ENCODE measurements around the gene RPS29. TPM values are rescaled to one million over a fixed set of nuclear protein-coding genes. Genes with fewer than 3 reads are reported as not detected.

The RPS29 gene
- total RNA-seq (1,000 to 10,000 TPM; 1,908 to 2,102 TPM), polyA plus RNA-seq (8,830 TPM)

DNA sequence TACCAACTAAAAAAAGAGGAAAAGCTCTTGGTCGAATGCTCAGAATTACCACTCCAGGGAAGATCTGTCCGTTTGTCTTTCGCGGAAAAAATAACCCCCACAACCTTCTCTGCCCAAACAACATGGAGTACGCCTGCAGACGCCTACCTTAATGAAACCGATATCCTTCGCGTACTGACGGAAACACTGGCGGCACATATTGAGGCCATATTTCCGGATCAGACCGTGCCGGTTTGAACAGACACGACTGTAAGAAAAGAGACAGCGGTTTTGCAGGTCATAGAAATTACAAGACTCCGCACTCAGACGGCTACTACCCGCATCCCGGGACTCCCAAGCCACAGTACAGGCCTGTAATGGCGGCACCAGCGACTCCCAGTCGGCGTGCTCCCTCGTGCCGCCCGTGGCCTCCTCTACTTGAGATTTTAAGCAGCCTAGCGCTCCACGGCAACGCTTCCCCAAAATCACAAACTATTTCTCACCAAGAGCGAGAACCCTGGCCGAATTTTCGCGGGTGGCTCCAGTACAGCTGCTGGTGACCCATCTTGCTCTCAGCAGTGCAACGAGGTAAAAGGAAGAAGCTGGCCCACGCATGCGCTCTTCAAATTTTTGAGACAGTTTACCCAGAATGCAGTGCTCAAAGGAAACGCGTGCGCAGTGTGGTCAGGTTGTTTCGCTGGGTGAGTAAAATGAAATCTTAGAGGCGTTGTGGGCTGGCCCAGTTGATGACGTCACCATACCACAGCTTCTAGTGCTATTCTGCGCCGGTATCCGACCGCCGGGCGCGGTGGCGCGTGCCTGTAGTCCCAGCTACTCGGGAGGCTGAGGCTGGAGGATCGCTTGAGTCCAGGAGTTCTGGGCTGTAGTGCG lies at the start of gene RPS29:
TSS of gene RPS29 (minus strand) at position 578 of the 870 bp plus-strand sequence. CDS start at position 544, 34 bp downstream.
- peak within 1 kb of the TSS; percentile 84 for H3K4me3 ChIP-seq (ENCODE audit: low read length)
- H3K36me3 Mint-ChIP-seq, result peaks cover 10 to 57% (median 20%) of the 10 kb centered on the region in 3 donors
- peak within 1 kb of the TSS; percentile 97 for H3K27ac ChIP-seq (ENCODE audit: low read depth, low read length)
- peaks cover 0 to 9% of the 10 kb centered on the region in 2 donors for H3K27me3 Mint-ChIP-seq
- CTCF ChIA-PET, result interaction anchor here (0.7 to 4.7 kb wide), 16 partner anchors 9 to 946 kb away, joined by 3 to 44 read pairs (median 6); partner anchors contain the start of genes DNAAF2, KLHDC2, LRR1 and MAP4K5
- POLR2A ChIA-PET, result interaction anchor here (0.6 to 4.5 kb wide), 11 partner anchors 10 to 277 kb away, joined by 3 to 82 read pairs (median 8); partner anchors contain the start of genes DNAAF2, KLHDC2, LRR1 and MGAT2
- no peaks in the 10 kb centered on the region for H3K9me3 ChIP-seq (ENCODE audit: low read length)
- peaks cover 12% of the 10 kb centered on the region for H3K36me3 ChIP-seq (ENCODE audit: insufficient read depth, low read length)
- H3K4me1 Mint-ChIP-seq, result peaks cover 51 to 61% (median 52%) of the 10 kb centered on the region in 3 donors
- peak; percentile 94 to 99 (median 99) for DNase-seq
- H3K27ac Mint-ChIP-seq, result peak within 1 kb of the TSS; percentile 92 to 100 (median 98)
- H3K4me1 ChIP-seq (ENCODE audit: insufficient read depth, low read length), result peaks cover 36% of the 10 kb centered on the region
- peaks cover 0 to 4% (median 3%) of the 10 kb centered on the region in 5 donors for H3K9me3 Mint-ChIP-seq
- no peaks in the 10 kb centered on the region for H3K27me3 ChIP-seq (ENCODE audit: insufficient read depth, low read length, poor library complexity, severe bottlenecking)
- peak within 1 kb of the TSS; percentile 87 to 96 (median 92) for H3K4me3 Mint-ChIP-seq

DNA sequence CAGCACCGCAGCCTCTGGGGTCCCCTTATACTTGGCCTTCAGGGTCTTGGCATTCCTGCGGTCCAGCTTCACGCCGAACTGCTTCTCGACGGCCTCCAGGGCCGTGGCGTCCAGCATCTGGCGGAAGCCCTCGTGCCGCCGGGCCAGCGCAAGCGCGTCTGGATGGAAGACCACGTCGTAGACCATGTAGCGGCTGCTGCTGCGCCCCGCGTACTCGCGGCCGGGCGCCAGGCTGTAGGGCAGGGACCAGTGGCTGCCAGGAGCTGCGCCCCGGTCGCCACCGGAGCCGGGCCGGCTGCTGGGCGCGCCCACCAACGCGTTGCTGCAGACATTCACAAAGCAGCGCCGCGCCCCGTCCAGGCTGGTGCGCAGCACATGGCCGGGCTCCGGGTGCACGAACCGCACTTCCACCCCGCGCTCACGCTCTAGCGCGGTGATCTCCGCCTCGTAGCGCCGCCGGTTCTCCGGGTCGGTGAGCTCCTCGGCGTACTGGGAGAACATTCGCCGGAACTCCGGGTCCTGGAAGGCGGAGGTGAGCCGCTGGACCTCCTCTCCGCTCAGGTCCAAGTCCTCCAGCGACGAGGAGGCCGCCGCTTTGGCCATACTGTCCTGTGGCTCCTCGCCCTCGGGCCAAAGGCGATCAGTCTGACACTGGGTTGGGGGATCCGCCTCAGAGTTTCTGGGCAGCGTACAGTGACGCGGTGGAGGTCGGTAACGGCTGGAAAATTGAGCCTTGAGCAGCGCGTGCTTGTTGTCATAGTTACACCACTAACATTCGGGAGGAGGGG lies 48.6 kb upstream of the RPS29 start, which contains the start of gene DNAAF2:
TSS of gene DNAAF2 (minus strand) at position 698 of the 788 bp plus-strand sequence. CDS start at position 603, 95 bp downstream.
- peak within 1 kb of the TSS; percentile 99 for H3K27ac ChIP-seq (ENCODE audit: low read depth, low read length)
- peak within 1 kb of the TSS; percentile 96 for H3K4me3 ChIP-seq (ENCODE audit: low read length)

DNA sequence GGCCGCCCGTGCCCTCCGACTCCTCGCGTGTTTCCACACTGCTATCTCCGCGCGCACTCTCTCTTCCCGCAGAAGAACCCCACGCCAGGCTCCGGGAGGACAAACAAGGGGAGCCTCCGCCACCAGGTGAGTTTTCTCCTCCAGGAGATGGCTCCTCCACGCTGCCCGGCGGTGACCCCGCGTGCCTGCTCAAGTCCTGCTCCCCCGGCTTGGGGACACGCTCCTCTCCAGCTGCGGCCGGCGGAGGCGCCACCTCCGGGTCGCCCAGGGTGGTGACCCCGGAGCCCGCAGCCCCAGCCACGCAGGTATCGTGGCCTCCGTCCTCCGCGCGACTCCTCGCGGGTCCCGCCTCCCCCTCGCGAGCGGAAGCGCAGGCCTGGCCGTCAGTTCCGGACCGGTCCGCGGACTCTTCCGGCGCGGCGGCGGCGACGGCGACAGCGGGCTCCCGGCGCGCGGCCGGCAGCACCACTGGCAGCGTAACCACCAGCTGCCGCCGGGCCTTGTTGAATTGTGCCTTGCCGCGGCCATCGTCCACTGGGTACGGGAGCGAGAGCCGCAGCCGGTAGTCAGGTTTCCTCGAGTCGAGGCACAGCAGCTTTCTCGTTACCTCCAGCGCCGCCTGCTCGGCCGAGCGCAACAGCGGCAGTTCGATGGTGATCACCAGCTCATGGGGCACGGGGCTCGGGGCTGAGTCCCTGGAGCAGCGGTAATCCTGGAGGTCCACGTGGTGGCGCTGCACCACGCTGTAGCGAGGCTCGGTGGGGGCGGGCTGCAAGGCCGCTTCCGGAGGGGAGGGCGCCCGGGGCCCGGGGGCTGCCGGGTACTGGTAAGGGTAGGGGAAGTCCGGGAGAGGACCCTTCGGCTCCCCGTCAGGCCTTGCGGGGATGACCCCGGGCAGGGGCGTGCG lies 47.7 kb upstream of the RPS29 start:
- ChIA-PET CTCF (interaction anchor here (0.7 to 5.3 kb wide), 38 partner anchors 11 to 687 kb away, joined by 3 to 151 read pairs (median 4); partner anchors contain the start of genes KLHDC1, KLHDC2, LRR1 and MGAT2), POLR2A (interaction anchor here (0.6 to 4.9 kb wide), 17 partner anchors 10 to 1053 kb away, joined by 3 to 105 read pairs (median 6); partner anchors contain the start of genes KLHDC1, KLHDC2, LRR1 and MGAT2)
- peaks cover 0 to 1% of the 10 kb centered on the region in 2 donors for H3K27me3 Mint-ChIP-seq
- peaks cover 0 to 34% (median 8%) of the 10 kb centered on the region in 3 donors for H3K36me3 Mint-ChIP-seq
- H3K27ac Mint-ChIP-seq, result peak overlapping the region; percentile 91 to 100 (median 95)
- Histone ChIP-seq H3K4me1 (ENCODE audit: insufficient read depth, low read length) (peaks cover 32% of the 10 kb centered on the region), H3K9me3 (ENCODE audit: low read length) (no peaks in the 10 kb centered on the region), H3K36me3 (ENCODE audit: insufficient read depth, low read length) (no peaks in the 10 kb centered on the region), H3K27me3 (ENCODE audit: insufficient read depth, low read length, poor library complexity, severe bottlenecking) (no peaks in the 10 kb centered on the region), H3K27ac (ENCODE audit: low read depth, low read length) (peak overlapping the region; percentile 99), H3K4me3 (ENCODE audit: low read length) (peak overlapping the region; percentile 96)
- DNase-seq, result peak; percentile 90 to 96 (median 94)
- no peaks in the 10 kb centered on the region for H3K9me3 Mint-ChIP-seq
- peak overlapping the region; percentile 92 to 100 (median 95) for H3K4me3 Mint-ChIP-seq
- peaks cover 47 to 78% (median 60%) of the 10 kb centered on the region in 3 donors for H3K4me1 Mint-ChIP-seq

More for the DNA sequence above, 48.6 kb upstream of the RPS29 start, which contains the start of gene DNAAF2:
- CTCF ChIA-PET, result interaction anchor here (0.8 to 5.3 kb wide), 30 partner anchors 12 to 686 kb away, joined by 3 to 151 read pairs (median 4); partner anchors contain the start of genes KLHDC1, KLHDC2, LRR1 and MGAT2
- POLR2A ChIA-PET, result interaction anchor here (0.5 to 4.9 kb wide), 19 partner anchors 11 to 1052 kb away, joined by 3 to 105 read pairs (median 5); partner anchors contain the start of genes KLHDC1, KLHDC2, LRR1 and MGAT2
- no peaks in the 10 kb centered on the region for H3K36me3 ChIP-seq (ENCODE audit: insufficient read depth, low read length)
- Mint-ChIP-seq H3K27ac (peak within 1 kb of the TSS; percentile 91 to 100 (median 100)), H3K4me1 (peaks cover 49 to 79% (median 66%) of the 10 kb centered on the region in 3 donors), H3K36me3 (peaks cover 0 to 41% (median 8%) of the 10 kb centered on the region in 3 donors), H3K27me3 (peaks cover 0 to 1% of the 10 kb centered on the region in 2 donors), H3K9me3 (no peaks in the 10 kb centered on the region), H3K4me3 (peak within 1 kb of the TSS; percentile 92 to 100 (median 98))
- H3K4me1 ChIP-seq (ENCODE audit: insufficient read depth, low read length), result peaks cover 32% of the 10 kb centered on the region
- peak; percentile 53 to 87 (median 80) for DNase-seq
- H3K9me3 ChIP-seq (ENCODE audit: low read length), result no peaks in the 10 kb centered on the region
- no peaks in the 10 kb centered on the region for H3K27me3 ChIP-seq (ENCODE audit: insufficient read depth, low read length, poor library complexity, severe bottlenecking)

DNA sequence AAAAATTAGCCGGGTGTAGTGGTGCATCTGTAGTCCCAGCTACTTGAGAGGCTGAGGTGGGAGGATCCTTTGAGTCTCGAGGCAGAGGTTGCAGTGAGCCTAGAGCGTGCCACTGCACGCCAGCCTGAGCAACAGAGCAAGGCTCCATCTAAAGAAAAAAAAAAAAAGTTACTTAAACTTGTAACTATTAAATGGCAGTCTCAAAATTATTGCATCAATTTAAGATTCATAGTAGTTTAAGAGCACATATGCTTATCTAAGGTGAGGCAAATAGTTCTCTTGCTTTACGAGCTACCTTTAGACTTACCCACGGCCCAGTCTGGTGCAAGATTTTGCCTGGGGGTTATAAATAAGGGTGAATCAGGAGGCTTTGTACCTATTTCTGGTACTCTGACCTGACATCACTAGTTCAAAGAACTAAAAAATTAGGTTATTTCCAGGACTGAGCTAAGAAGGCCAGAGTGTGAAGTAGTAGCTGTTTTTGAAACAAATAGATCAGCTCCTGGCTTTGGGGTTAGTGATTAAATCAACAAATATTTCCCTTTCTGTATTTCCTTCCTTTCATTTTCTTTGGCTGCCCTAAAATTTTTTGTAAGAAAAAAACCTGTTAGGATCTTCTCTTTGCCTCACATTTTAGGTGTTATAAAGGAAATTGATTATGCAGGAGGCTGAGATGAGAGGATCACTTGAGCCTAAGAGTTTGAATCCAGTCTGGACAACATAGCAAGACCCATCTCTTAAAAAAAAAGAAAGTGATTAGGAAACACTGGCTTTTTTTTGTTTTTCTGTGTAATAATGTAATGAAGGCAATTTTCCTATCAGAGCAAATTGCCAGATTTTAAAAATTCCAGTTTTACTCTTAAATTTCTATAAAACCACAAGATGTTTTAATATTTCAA lies 38.0 kb upstream of the RPS29 start:
- no peaks in the 10 kb centered on the region for H3K9me3 Mint-ChIP-seq
- ChIA-PET CTCF (interaction anchor here (1.0 to 7.1 kb wide), 3 partner anchors 9 to 143 kb away, joined by 3 to 151 read pairs (median 4); partner anchors contain the start of gene DNAAF2), POLR2A (interaction anchor here (0.5 to 2.7 kb wide), 6 partner anchors 10 to 1138 kb away, joined by 3 to 15 read pairs (median 4); partner anchors contain the start of gene DNAAF2)
- no peaks in the 10 kb centered on the region for H3K36me3 ChIP-seq (ENCODE audit: insufficient read depth, low read length)
- peaks cover 56 to 74% (median 59%) of the 10 kb centered on the region in 3 donors for H3K4me1 Mint-ChIP-seq
- peaks cover 33% of the 10 kb centered on the region for H3K4me1 ChIP-seq (ENCODE audit: insufficient read depth, low read length)
- H3K36me3 Mint-ChIP-seq, result peaks cover 0 to 51% (median 0%) of the 10 kb centered on the region in 3 donors
- no peaks in the 10 kb centered on the region for H3K9me3 ChIP-seq (ENCODE audit: low read length)
- peak overlapping the region; percentile 14 for H3K4me3 ChIP-seq (ENCODE audit: low read length)
- H3K27me3 ChIP-seq (ENCODE audit: insufficient read depth, low read length, poor library complexity, severe bottlenecking), result no peaks in the 10 kb centered on the region
- H3K27ac Mint-ChIP-seq, result peak overlapping the region; percentile 79 to 100 (median 92)
- H3K27me3 Mint-ChIP-seq, result no peaks in the 10 kb centered on the region
- H3K27ac ChIP-seq (ENCODE audit: low read depth, low read length), result peak overlapping the region; percentile 45
- peak in 2 of 5 donors; percentile 22 to 27 for DNase-seq
- H3K4me3 Mint-ChIP-seq, result peak overlapping the region; percentile 74 to 99 (median 96)

DNA sequence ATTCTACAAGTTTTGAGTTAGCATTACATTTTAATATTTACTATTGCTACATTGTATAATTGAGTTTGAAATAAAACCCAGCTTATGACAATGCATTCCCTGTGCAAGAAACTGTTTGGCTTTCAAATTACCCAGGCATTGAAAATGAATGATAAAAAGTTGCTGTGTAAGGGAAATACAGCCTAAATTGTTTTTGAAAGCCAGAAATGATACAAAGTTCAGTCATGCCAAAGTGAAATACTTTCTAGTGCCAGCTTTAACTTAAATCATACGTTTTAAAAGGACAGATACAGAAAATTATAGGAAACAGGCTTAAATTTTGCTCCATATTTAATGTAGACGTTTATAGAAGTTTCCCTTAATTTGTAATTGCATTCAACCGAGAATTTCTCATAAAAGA lies 37.2 kb upstream of the RPS29 start:
- no peak for DNase-seq
- Mint-ChIP-seq H3K9me3 (no peaks in the 10 kb centered on the region), H3K27me3 (no peaks in the 10 kb centered on the region), H3K27ac (peak overlapping the region; percentile 79 to 100 (median 92)), H3K4me3 (peak overlapping the region; percentile 74 to 99 (median 98)), H3K4me1 (peaks cover 60 to 74% (median 61%) of the 10 kb centered on the region in 3 donors), H3K36me3 (peaks cover 0 to 58% (median 5%) of the 10 kb centered on the region in 3 donors)
- peak overlapping the region; percentile 45 for H3K27ac ChIP-seq (ENCODE audit: low read depth, low read length)
- H3K27me3 ChIP-seq (ENCODE audit: insufficient read depth, low read length, poor library complexity, severe bottlenecking), result no peaks in the 10 kb centered on the region
- no peak overlapping the region for H3K4me3 ChIP-seq (ENCODE audit: low read length)
- no peaks in the 10 kb centered on the region for H3K9me3 ChIP-seq (ENCODE audit: low read length)
- CTCF ChIA-PET, result interaction anchor here (1.7 to 7.1 kb wide), 2 partner anchors 10 to 144 kb away, joined by 4 to 151 read pairs; partner anchors contain the start of gene DNAAF2
- POLR2A ChIA-PET, result interaction anchor here (0.5 to 2.7 kb wide), 5 partner anchors 11 to 309 kb away, joined by 3 to 15 read pairs (median 4); partner anchors contain the start of genes DNAAF2 and POLE2
- peaks cover 1% of the 10 kb centered on the region for H3K36me3 ChIP-seq (ENCODE audit: insufficient read depth, low read length)
- H3K4me1 ChIP-seq (ENCODE audit: insufficient read depth, low read length), result peaks cover 41% of the 10 kb centered on the region
